ENCODE results near the gene TRPM4. TPM values are rescaled to one million over a fixed set of nuclear protein-coding genes. Genes with fewer than 3 reads are reported as not detected.

Gene TRPM4
- total and polyA plus RNA-seq, 8 donors, result 11.8 to 47.1 (median 18.7) TPM

GRCh38 chr19:49244256-49244655, 86.7 kb downstream of the TRPM4 start:
- no peaks in the 10 kb centered on the region for H3K9me3 ChIP-seq
- TF ChIP-seq, protein P1, sequence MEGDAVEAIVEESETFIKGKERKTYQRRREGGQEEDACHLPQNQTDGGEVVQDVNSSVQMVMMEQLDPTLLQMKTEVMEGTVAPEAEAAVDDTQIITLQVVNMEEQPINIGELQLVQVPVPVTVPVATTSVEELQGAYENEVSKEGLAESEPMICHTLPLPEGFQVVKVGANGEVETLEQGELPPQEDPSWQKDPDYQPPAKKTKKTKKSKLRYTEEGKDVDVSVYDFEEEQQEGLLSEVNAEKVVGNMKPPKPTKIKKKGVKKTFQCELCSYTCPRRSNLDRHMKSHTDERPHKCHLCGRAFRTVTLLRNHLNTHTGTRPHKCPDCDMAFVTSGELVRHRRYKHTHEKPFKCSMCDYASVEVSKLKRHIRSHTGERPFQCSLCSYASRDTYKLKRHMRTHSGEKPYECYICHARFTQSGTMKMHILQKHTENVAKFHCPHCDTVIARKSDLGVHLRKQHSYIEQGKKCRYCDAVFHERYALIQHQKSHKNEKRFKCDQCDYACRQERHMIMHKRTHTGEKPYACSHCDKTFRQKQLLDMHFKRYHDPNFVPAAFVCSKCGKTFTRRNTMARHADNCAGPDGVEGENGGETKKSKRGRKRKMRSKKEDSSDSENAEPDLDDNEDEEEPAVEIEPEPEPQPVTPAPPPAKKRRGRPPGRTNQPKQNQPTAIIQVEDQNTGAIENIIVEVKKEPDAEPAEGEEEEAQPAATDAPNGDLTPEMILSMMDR (IDR thresholded peaks at IDR 0.05), result no peak
- DNase-seq (no peak), ATAC-seq (no peak), FAIRE-seq (no peak)
- H3K27me3 ChIP-seq, result no peaks in the 10 kb centered on the region
- intact Hi-C loops (cut with DNase I), result no loop called here
- no peak overlapping the region for H3K27ac ChIP-seq
- no peaks in the 10 kb centered on the region for H3K4me1 ChIP-seq
- no peak overlapping the region for H3K4me3 ChIP-seq
- 91 to 94% methylated on average over 9 of the region's 9 CpGs for WGBS, 2 donors
- no peaks in the 10 kb centered on the region for H3K36me3 ChIP-seq

DNA sequence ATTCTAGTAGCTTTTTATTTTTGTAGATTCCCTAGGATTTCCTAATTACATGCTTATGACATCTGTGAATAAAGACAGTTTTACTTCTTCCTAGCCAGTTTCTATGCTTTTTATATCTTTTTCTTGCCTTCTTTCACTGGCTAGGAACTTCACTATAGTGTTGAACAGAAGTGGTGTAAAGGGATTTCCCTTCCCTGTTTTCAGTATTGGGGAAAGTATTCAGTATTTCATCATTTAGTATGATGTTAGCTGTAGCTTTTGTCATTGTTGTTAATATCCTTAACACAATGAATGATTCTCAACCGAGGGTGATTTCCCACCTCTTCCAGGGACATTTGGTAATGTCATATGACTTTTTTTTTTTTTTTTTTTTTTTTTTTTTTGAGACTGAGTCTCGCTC, 90.1 kb downstream of the TRPM4 start:
- Histone ChIP-seq H3K27me3 (no peaks in the 10 kb centered on the region), H3K4me1 (no peaks in the 10 kb centered on the region), H3K36me3 (no peaks in the 10 kb centered on the region), H3K27ac (no peak overlapping the region), H3K9me3 (no peaks in the 10 kb centered on the region), H3K4me3 (no peak overlapping the region)
- no peak for FAIRE-seq
- no peak for ATAC-seq
- intact Hi-C loops (cut with DNase I), result no loop called here
- TF ChIP-seq, protein P1 (IDR thresholded peaks at IDR 0.05), result no peak
- no peak for DNase-seq
- 45 to 76% methylated on average over 1 to 2 of the region's 2 CpGs for WGBS, 2 donors

DNA sequence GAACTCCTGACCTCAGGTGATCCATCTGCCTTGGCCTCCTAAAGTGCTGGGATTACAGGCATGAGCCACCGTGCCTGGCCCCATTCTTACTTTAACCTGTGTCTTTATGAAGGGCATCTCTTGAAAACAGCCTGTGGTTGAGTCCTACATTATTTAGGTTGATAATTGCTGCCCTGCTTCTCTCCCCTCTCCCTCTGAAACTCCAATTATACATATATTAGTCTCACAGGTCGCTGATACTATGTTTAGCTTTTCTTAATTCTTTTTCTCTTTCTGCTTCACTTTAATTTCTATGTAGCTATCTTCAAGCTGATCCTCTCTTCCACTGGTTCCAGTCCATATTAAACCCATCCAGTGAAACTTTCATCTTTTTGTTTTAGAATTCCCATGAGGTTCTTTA, 92.3 kb downstream of the TRPM4 start:
- TF ChIP-seq, protein P1 (IDR thresholded peaks at IDR 0.05), result no peak
- intact Hi-C loops (cut with DNase I), result no loop called here
- DNase-seq, result no peak

GRCh38 chr19:49255674-49256073, 98.1 kb downstream of the TRPM4 start:
- no peaks in the 10 kb centered on the region for H3K27me3 ChIP-seq
- no peaks in the 10 kb centered on the region for H3K9me3 ChIP-seq
- no peak overlapping the region for H3K27ac ChIP-seq
- TF ChIP-seq, protein P1 (IDR thresholded peaks at IDR 0.05), result no peak
- no peak for ATAC-seq
- DNase-seq, result no peak
- no peak overlapping the region for H3K4me3 ChIP-seq
- 79 to 89% methylated on average over 10 of the region's 10 CpGs for WGBS, 2 donors
- no peaks in the 10 kb centered on the region for H3K36me3 ChIP-seq
- H3K4me1 ChIP-seq, result no peaks in the 10 kb centered on the region
- FAIRE-seq, result no peak
- intact Hi-C loops (cut with DNase I), result no loop called here

More for the DNA sequence above, 92.3 kb downstream of the TRPM4 start:
- Histone ChIP-seq H3K27me3 (no peaks in the 10 kb centered on the region), H3K36me3 (no peaks in the 10 kb centered on the region), H3K4me1 (no peaks in the 10 kb centered on the region), H3K27ac (no peak overlapping the region), H3K9me3 (no peaks in the 10 kb centered on the region), H3K4me3 (no peak overlapping the region)
- ATAC-seq (no peak), FAIRE-seq (no peak)
- WGBS, 2 donors, result 78 to 79% methylated on average over 2 of the region's 2 CpGs

DNA sequence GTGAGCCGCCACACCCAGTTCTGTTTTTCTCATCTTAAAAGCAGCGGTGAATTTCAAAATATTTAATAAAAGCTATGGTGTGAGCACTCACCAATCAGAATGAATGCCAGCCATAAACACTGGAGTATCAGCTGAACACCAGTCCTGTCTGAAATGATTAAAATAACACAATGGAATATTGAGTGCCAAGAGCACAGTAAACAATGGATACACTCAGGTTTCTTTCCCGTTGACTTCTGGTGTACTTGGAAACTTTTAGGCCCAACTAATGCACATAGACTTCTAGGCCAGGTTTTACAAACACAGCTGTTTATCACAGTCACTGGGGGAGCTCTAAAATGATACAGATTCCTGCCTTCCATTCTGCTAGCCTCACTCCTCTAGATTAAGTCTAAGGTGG, 99.1 kb downstream of the TRPM4 start:
- no peak for FAIRE-seq

More for the DNA sequence above, 99.1 kb downstream of the TRPM4 start:
- no peak overlapping the region for H3K27ac ChIP-seq
- TF ChIP-seq, protein P1 (IDR thresholded peaks at IDR 0.05), result no peak
- ATAC-seq (no peak), DNase-seq (no peak)
- 64 to 67% methylated on average over 3 of the region's 3 CpGs for WGBS, 2 donors
- no peaks in the 10 kb centered on the region for H3K9me3 ChIP-seq
- intact Hi-C loops (cut with DNase I), result no loop called here
- no peak overlapping the region for H3K4me3 ChIP-seq
- H3K4me1 ChIP-seq, result no peaks in the 10 kb centered on the region
- H3K27me3 ChIP-seq, result no peaks in the 10 kb centered on the region
- no peaks in the 10 kb centered on the region for H3K36me3 ChIP-seq

Other genes with a start within 250 kb of the TRPM4 start
- under 1 TPM in 1 of 6 donors, not detected in 5; 0.28 TPM for gene DHDH, start 224.1 kb upstream of the TRPM4 start, total RNA-seq
- gene DHDH, start 224.1 kb upstream of the TRPM4 start, polyA plus RNA-seq, result 1 to 10 TPM in 1 of 2 donors, under 1 TPM in 1; 0.30 to 1.0 TPM
- gene BAX, start 202.9 kb upstream of the TRPM4 start, total RNA-seq, result 10 to 100 TPM; 20.3 to 41.5 (median 28.0) TPM
- 10 to 100 TPM; 43.5 to 48.1 TPM for gene BAX, start 202.9 kb upstream of the TRPM4 start, polyA plus RNA-seq
- gene FTL, start 192.5 kb upstream of the TRPM4 start, total RNA-seq, result 1,000 to 10,000 TPM in 1 of 6 donors, 100 to 1,000 TPM in 5; 394 to 1,427 (median 690) TPM
- gene FTL, start 192.5 kb upstream of the TRPM4 start, polyA plus RNA-seq, result 1,000 to 10,000 TPM; 1,427 to 1,473 TPM
- gene GYS1, start 164.5 kb upstream of the TRPM4 start, total RNA-seq, result 10 to 100 TPM in 4 of 6 donors, 1 to 10 TPM in 2; 7.3 to 14.6 (median 12.2) TPM
- gene GYS1, start 164.5 kb upstream of the TRPM4 start, polyA plus RNA-seq, result 10 to 100 TPM; 14.5 to 18.2 TPM
- 10 to 100 TPM; 17.0 to 38.0 (median 29.1) TPM for gene RUVBL2, start 163.9 kb upstream of the TRPM4 start, total RNA-seq
- 10 to 100 TPM; 43.9 to 44.9 TPM for gene RUVBL2, start 163.9 kb upstream of the TRPM4 start, polyA plus RNA-seq
- gene LHB, start 140.7 kb upstream of the TRPM4 start, total RNA-seq, result 1 to 10 TPM in 5 of 6 donors, under 1 TPM in 1; 0.98 to 6.6 (median 3.5) TPM
- 10 to 100 TPM; 30.1 to 54.4 TPM for gene LHB, start 140.7 kb upstream of the TRPM4 start, polyA plus RNA-seq
- gene CGB3, start 133.5 kb upstream of the TRPM4 start, total RNA-seq, result not detected
- gene CGB3, start 133.5 kb upstream of the TRPM4 start, polyA plus RNA-seq, result not detected
- gene CGB2, start 125.9 kb upstream of the TRPM4 start, total RNA-seq, result not detected
- gene CGB2, start 125.9 kb upstream of the TRPM4 start, polyA plus RNA-seq, result not detected
- gene CGB1, start 120.9 kb upstream of the TRPM4 start, total RNA-seq, result not detected
- not detected for gene CGB1, start 120.9 kb upstream of the TRPM4 start, polyA plus RNA-seq
- gene CGB5, start 113.9 kb upstream of the TRPM4 start, total RNA-seq, result not detected
- gene CGB5, start 113.9 kb upstream of the TRPM4 start, polyA plus RNA-seq, result not detected
- gene CGB8, start 108.7 kb upstream of the TRPM4 start, total RNA-seq, result not detected
- gene CGB8, start 108.7 kb upstream of the TRPM4 start, polyA plus RNA-seq, result not detected
- not detected for gene CGB7, start 100.0 kb upstream of the TRPM4 start, total RNA-seq
- gene CGB7, start 100.0 kb upstream of the TRPM4 start, polyA plus RNA-seq, result under 1 TPM in 1 of 2 donors, not detected in 1; 0.38 TPM
- not detected for gene NTF4, start 93.0 kb upstream of the TRPM4 start, total RNA-seq
- under 1 TPM in 1 of 2 donors, not detected in 1; 0.09 TPM for gene NTF4, start 93.0 kb upstream of the TRPM4 start, polyA plus RNA-seq
- not detected for gene KCNA7, start 85.1 kb upstream of the TRPM4 start, total RNA-seq
- gene KCNA7, start 85.1 kb upstream of the TRPM4 start, polyA plus RNA-seq, result not detected
- 100 to 1,000 TPM in 5 of 6 donors, 10 to 100 TPM in 1; 87.9 to 205 (median 136) TPM for gene SNRNP70, start 72.3 kb upstream of the TRPM4 start, total RNA-seq
- gene SNRNP70, start 72.3 kb upstream of the TRPM4 start, polyA plus RNA-seq, result 100 to 1,000 TPM; 799 to 883 TPM
- 1 to 10 TPM; 4.7 to 6.5 (median 4.9) TPM for gene LIN7B, start 43.4 kb upstream of the TRPM4 start, total RNA-seq
- gene LIN7B, start 43.4 kb upstream of the TRPM4 start, polyA plus RNA-seq, result 10 to 100 TPM; 19.1 to 20.7 TPM
- 1 to 10 TPM; 1.4 to 2.1 (median 1.6) TPM for gene C19orf73, start 38.6 kb upstream of the TRPM4 start, total RNA-seq
- gene C19orf73, start 38.6 kb upstream of the TRPM4 start, polyA plus RNA-seq, result 1 to 10 TPM; 4.9 to 9.8 TPM
- 1 to 10 TPM; 4.1 to 8.0 (median 6.0) TPM for gene PPFIA3, start 38.2 kb upstream of the TRPM4 start, total RNA-seq
- gene PPFIA3, start 38.2 kb upstream of the TRPM4 start, polyA plus RNA-seq, result 10 to 100 TPM; 27.4 to 39.7 TPM
- under 1 TPM in 5 of 6 donors, not detected in 1; 0.09 to 0.79 (median 0.25) TPM for gene HRC, start 2.4 kb upstream of the TRPM4 start, total RNA-seq
- gene HRC, start 2.4 kb upstream of the TRPM4 start, polyA plus RNA-seq, result under 1 TPM; 0.53 to 0.61 TPM
- 1 to 10 TPM; 1.5 to 4.1 (median 2.7) TPM for gene SLC6A16, start 167.4 kb downstream of the TRPM4 start, total RNA-seq
- gene SLC6A16, start 167.4 kb downstream of the TRPM4 start, polyA plus RNA-seq, result 1 to 10 TPM; 4.5 to 5.9 TPM
- 10 to 100 TPM in 1 of 6 donors, 1 to 10 TPM in 3, under 1 TPM in 2; 0.35 to 23.1 (median 2.7) TPM for gene CD37, start 177.6 kb downstream of the TRPM4 start, total RNA-seq
- 1 to 10 TPM; 1.8 to 2.0 TPM for gene CD37, start 177.6 kb downstream of the TRPM4 start, polyA plus RNA-seq
- gene TEAD2, start 204.6 kb downstream of the TRPM4 start, total RNA-seq, result 10 to 100 TPM; 10.5 to 30.6 (median 12.6) TPM
- 10 to 100 TPM; 16.0 to 16.8 TPM for gene TEAD2, start 204.6 kb downstream of the TRPM4 start, polyA plus RNA-seq
- gene DKKL1, start 206.1 kb downstream of the TRPM4 start, total RNA-seq, result 1 to 10 TPM in 1 of 6 donors, under 1 TPM in 3, not detected in 2; 0.41 to 1.3 (median 0.53) TPM
- under 1 TPM in 1 of 2 donors, not detected in 1; 0.12 TPM for gene DKKL1, start 206.1 kb downstream of the TRPM4 start, polyA plus RNA-seq
- gene KASH5, start 230.5 kb downstream of the TRPM4 start, total RNA-seq, result 1 to 10 TPM; 1.3 to 3.3 (median 2.7) TPM
- 1 to 10 TPM; 1.2 to 1.7 TPM for gene KASH5, start 230.5 kb downstream of the TRPM4 start, polyA plus RNA-seq

Measured in pancreas (tissue), 10 donors.